K562 (cell line): ENCODE measurements around the gene CEP128. TPM values are rescaled to one million over a fixed set of nuclear protein-coding genes. Genes with fewer than 3 reads are reported as not detected.

Source experiments
- BRCA1 ChIP-seq, 2 experiments: fragments of 450-650 bp in 1 of 2; sonication (generic) in 1 of 2; formaldehyde crosslinking in 1 of 2; IDR thresholded peaks; 2 replicates each; pipeline versions ENCODE4 v1.5.0 to v1.6.1; 2017 to 2020; ENCODE audit warnings: mild to moderate bottlenecking in 1 of 2, missing genetic modification reagents in 1 of 2
- BRF1 ChIP-seq: IDR thresholded peaks from 3 replicates; pipeline ENCODE4 v1.6.1; 2011; ENCODE audit warnings: borderline replicate concordance, mild to moderate bottlenecking; ENCODE audit not compliant: insufficient read length; ENCODE audit errors: extremely low read depth
- CTBP1 ChIP-seq: fragments of 450-650 bp; IDR thresholded peaks from 2 replicates; pipeline ENCODE4 v1.6.1; 2016; ENCODE audit warnings: borderline replicate concordance
- DPF2 ChIP-seq: fragments of 450-650 bp; IDR thresholded peaks from 2 replicates; pipeline ENCODE4 v1.6.1; 2016
- FOXA1 ChIP-seq: fragments of 450-650 bp; IDR thresholded peaks from 2 replicates; pipeline ENCODE4 v1.6.1; 2016; ENCODE audit warnings: mild to moderate bottlenecking, borderline replicate concordance
- FUS ChIP-seq: fragments of 200-400 bp; formaldehyde crosslinking; optimal IDR thresholded peaks from 2 replicates; pipeline ENCODE3; 2017; ENCODE audit warnings: low read depth, low read length
- GATAD2B ChIP-seq: fragments of 450-650 bp; IDR thresholded peaks from 2 replicates; pipeline ENCODE4 v1.6.1; 2017; ENCODE audit warnings: mild to moderate bottlenecking, borderline replicate concordance
- GTF2A2 ChIP-seq: IDR thresholded peaks from 2 replicates; pipeline ENCODE4 v1.6.1; 2016; ENCODE audit warnings: mild to moderate bottlenecking, missing genetic modification characterization, missing compliant biosample characterization
- KLF6 ChIP-seq: fragments of 250-450 bp; sonication (Bioruptor Pico); IDR thresholded peaks from 2 replicates; pipeline ENCODE4 v1.4.0; 2020; ENCODE audit warnings: mild to moderate bottlenecking, moderate library complexity, borderline replicate concordance
- MTA3 ChIP-seq: fragments of 450-650 bp; formaldehyde crosslinking; IDR thresholded peaks from 2 replicates; pipeline ENCODE4 v1.6.1; 2017; ENCODE audit warnings: mild to moderate bottlenecking, borderline replicate concordance
- MXI1 ChIP-seq: IDR thresholded peaks from 2 replicates; pipeline ENCODE4 v1.6.1; 2011; ENCODE audit warnings: low read depth, mild to moderate bottlenecking, improper control_type of control experiment, low read length
- NCOA2 ChIP-seq, 2 experiments: fragments of 450-650 bp; IDR thresholded peaks; 2 replicates each; pipeline ENCODE4 v1.6.1; 2018; ENCODE audit warnings: mild to moderate bottlenecking in 2 of 2, moderate library complexity in 1 of 2; ENCODE audit not compliant: partially characterized antibody in 2 of 2
- NFXL1 ChIP-seq: fragments of 450-650 bp; formaldehyde crosslinking; IDR thresholded peaks from 2 replicates; pipeline ENCODE4 v1.4.0; 2021; ENCODE audit warnings: mild to moderate bottlenecking
- PHF21A ChIP-seq: fragments of 450-650 bp; IDR thresholded peaks from 2 replicates; pipeline ENCODE4 v1.6.1; 2017; ENCODE audit warnings: low read depth, borderline replicate concordance
- SRSF3 ChIP-seq: fragments of 200-400 bp; formaldehyde crosslinking; IDR thresholded peaks from 2 replicates; pipeline ENCODE4 v1.6.1; 2016; ENCODE audit warnings: mild to moderate bottlenecking, low read length, moderate library complexity; ENCODE audit not compliant: insufficient read depth
- TBP ChIP-seq: optimal IDR thresholded peaks from 2 replicates; pipeline ENCODE3; 2011; ENCODE audit warnings: low read depth, low read length, improper control_type of control experiment
- YY1 ChIP-seq, 3 experiments: IDR thresholded peaks; 2 replicates each; pipeline ENCODE4 v1.6.1; 2011; ENCODE audit warnings: low read length in 2 of 3, mild to moderate bottlenecking in 2 of 3, moderate library complexity in 2 of 3, borderline replicate concordance in 1 of 3, control low read depth in 1 of 3, low read depth in 1 of 3; ENCODE audit not compliant: insufficient read depth in 3 of 3, insufficient replicate concordance in 2 of 3, control insufficient read depth in 1 of 3, insufficient read length in 1 of 3; ENCODE audit errors: extremely low read depth in 1 of 3
- ZC3H4 ChIP-seq: sonication (generic); formaldehyde crosslinking; IDR thresholded peaks from 2 replicates; pipeline ENCODE4 v1.9.0; 2021; ENCODE audit warnings: missing genetic modification reagents, borderline replicate concordance
- ZNF217 ChIP-seq: sonication (generic); formaldehyde crosslinking; IDR thresholded peaks from 2 replicates; pipeline ENCODE4 v1.8.0; 2022; ENCODE audit warnings: mild to moderate bottlenecking, missing genetic modification reagents
- ZNF232 ChIP-seq: sonication (generic); formaldehyde crosslinking; IDR thresholded peaks from 2 replicates; pipeline ENCODE4 v1.8.0; 2022; ENCODE audit warnings: mild to moderate bottlenecking, missing genetic modification reagents
- ZNF644 ChIP-seq: fragments of 200-800 bp; sonication (Bioruptor generic); IDR thresholded peaks from 2 replicates; pipeline ENCODE4 v1.6.1; 2016; ENCODE audit warnings: low read depth, missing genetic modification characterization, missing compliant biosample characterization
- polyA plus RNA-seq, 8 experiments: library from polyadenylated mRNA; depleted of rRNA in 4 of 8; stranded (reverse) in 5 of 8; unstranded in 3 of 8; fragments of >200 nt; fragmentation: Nextera tagmentation in 2 of 8; fragmentation: Illumina TruSeq in 1 of 8; extraction: Ambion mirVana in 2 of 8; extraction: Trizol in 1 of 8; gene quantifications; 2 replicates each; pipeline versions ENCODE4 v1.2.1 to v1.2.3, GENCODE V29; 2011 to 2014; ENCODE audit warnings: inconsistent platforms in 1 of 8, missing spikeins in 1 of 8
- total RNA-seq, 7 experiments: library from RNA; depleted of rRNA in 6 of 7; stranded (reverse); fragments of >200 nt in 6 of 7; fragmentation: Illumina TruSeq in 2 of 7; extraction: Trizol in 2 of 7; gene quantifications; 2 replicates each; pipeline versions ENCODE4 v1.2.1 to v1.2.3, GENCODE V29; 2011 to 2021; ENCODE audit warnings: low replicate concordance in 1 of 7
- TF ChIP-seq, protein P1 (sequence below): sonication (generic); formaldehyde crosslinking; IDR thresholded peaks from 2 replicates; pipeline ENCODE4 v1.9.0; 2022; ENCODE audit warnings: mild to moderate bottlenecking, missing genetic modification reagents
- TF ChIP-seq, protein P2 (sequence below): sonication (generic); IDR thresholded peaks from 2 replicates; pipeline ENCODE4 v1.6.1; 2016
- TF ChIP-seq, protein P3 (sequence below): fragments of 450-650 bp; IDR thresholded peaks from 2 replicates; pipeline ENCODE4 v1.7.0; 2016; ENCODE audit warnings: borderline replicate concordance

Gene CEP128
- total and polyA plus RNA-seq, 9 of the 15 experiments (the other 6 are each of a cell fraction or from before 2014, with no cell fraction given) = 2.3 to 9.2 (median 4.6) TPM

DNA sequence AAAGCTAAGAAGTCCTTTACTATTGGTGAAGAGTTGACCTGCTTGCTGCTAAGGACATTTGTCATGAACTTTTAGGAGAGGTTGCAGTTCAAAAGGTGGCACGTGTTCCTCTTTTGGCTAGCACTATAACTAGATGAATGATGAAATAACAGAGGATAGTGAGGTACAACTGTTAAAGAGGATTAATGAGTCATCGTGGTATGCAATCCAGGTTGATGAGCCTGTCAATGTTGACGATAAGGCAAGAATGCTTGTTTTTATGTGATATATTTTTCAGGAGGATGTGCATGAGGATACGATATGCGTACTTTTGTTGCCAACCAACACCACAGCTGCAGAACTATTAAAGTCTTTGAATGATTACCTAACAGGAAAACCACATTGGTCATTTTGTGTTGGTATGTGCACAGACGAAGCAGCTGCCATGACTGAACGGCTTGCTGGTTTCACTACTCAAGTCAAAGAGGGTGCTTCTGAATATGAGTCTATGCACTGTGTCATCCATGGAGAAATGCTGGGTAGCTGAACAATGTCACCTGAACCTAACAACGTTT is 10.6 kb downstream of the CEP128 start (continued):
- TF ChIP-seq KLF6 (CRISPR knock-in tag) (no peak), CTBP1 (peak; percentile 53; the same call in 1 of the 2 replicates), ZNF232 (CRISPR knock-in tag) (no peak), ZC3H4 (CRISPR knock-in tag) (no peak), TBP (no peak), YY1 (IDR thresholded peaks at IDR 0.05; ENCODE audit: borderline replicate concordance in 1 of 3, control insufficient read depth in 1 of 3, extremely low read depth in 1 of 3, insufficient read depth in 3 of 3, insufficient read length in 1 of 3, insufficient replicate concordance in 2 of 3, low read depth in 1 of 3, low read length in 2 of 3) (no peak), BRF1 (no peak), GTF2A2 (tag) (no peak), BRCA1 (IDR thresholded peaks at IDR 0.05) (no peak), BRCA1 (CRISPR knock-in tag; IDR thresholded peaks at IDR 0.05) (no peak), MXI1 (no peak), SRSF3 (no peak), PHF21A (no peak), GATAD2B (no peak), MTA3 (no peak), ZNF644 (no peak), DPF2 (peak; percentile 43; the same call in 1 of the 2 replicates), FUS (no peak), FOXA1 (no peak), ZNF217 (CRISPR knock-in tag) (no peak), NCOA2 (IDR thresholded peaks at IDR 0.05; ENCODE audit: partially characterized antibody in 2 of 2) (no peak), NFXL1 (no peak)
- TF ChIP-seq, protein P1, sequence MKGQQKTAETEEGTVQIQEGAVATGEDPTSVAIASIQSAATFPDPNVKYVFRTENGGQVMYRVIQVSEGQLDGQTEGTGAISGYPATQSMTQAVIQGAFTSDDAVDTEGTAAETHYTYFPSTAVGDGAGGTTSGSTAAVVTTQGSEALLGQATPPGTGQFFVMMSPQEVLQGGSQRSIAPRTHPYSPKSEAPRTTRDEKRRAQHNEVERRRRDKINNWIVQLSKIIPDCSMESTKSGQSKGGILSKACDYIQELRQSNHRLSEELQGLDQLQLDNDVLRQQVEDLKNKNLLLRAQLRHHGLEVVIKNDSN (CRISPR knock-in tag) = peak; percentile 55
- TF ChIP-seq, protein P2, sequence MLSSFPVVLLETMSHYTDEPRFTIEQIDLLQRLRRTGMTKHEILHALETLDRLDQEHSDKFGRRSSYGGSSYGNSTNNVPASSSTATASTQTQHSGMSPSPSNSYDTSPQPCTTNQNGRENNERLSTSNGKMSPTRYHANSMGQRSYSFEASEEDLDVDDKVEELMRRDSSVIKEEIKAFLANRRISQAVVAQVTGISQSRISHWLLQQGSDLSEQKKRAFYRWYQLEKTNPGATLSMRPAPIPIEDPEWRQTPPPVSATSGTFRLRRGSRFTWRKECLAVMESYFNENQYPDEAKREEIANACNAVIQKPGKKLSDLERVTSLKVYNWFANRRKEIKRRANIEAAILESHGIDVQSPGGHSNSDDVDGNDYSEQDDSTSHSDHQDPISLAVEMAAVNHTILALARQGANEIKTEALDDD = no peak
- TF ChIP-seq, protein P3, sequence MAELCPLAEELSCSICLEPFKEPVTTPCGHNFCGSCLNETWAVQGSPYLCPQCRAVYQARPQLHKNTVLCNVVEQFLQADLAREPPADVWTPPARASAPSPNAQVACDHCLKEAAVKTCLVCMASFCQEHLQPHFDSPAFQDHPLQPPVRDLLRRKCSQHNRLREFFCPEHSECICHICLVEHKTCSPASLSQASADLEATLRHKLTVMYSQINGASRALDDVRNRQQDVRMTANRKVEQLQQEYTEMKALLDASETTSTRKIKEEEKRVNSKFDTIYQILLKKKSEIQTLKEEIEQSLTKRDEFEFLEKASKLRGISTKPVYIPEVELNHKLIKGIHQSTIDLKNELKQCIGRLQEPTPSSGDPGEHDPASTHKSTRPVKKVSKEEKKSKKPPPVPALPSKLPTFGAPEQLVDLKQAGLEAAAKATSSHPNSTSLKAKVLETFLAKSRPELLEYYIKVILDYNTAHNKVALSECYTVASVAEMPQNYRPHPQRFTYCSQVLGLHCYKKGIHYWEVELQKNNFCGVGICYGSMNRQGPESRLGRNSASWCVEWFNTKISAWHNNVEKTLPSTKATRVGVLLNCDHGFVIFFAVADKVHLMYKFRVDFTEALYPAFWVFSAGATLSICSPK = no peak
